T-helper 1 cell treated with Interleukin-12 subunit alpha and Interleukin-12 subunit beta and Interleukin-4 antibody, amounts not matched to agents 30 ng/mL and 1 ng/mL, for 36 hours (primary cell): ENCODE data around the gene SMTNL2. TPM values are rescaled to one million over a fixed set of nuclear protein-coding genes. Genes with fewer than 3 reads are reported as not detected.

ENCODE experiments used
- intact Hi-C: fragments of 100-400 bp; cut with micrococcal nuclease; formaldehyde crosslinking; loops from one replicate; pipeline ENCODE4 v1.15.1; 2024
- total RNA-seq: library from RNA; stranded (reverse); gene quantifications from 2 replicates; pipeline ENCODE4 v1.2.3, GENCODE V29; 2022

The SMTNL2 gene
- total RNA-seq, 1 donor from 2014 or later: not detected

GRCh38 chr17:4545217-4545951, 38.9 kb upstream of the SMTNL2 start:
- intact Hi-C loops: no loop called here

- intact Hi-C loops: no loop called here
Measured at GRCh38 chr17:4547118-4547906, 37.0 kb upstream of the SMTNL2 start.

GRCh38 chr17:4548061-4548461, 36.3 kb upstream of the SMTNL2 start:
- intact Hi-C loops: no loop called here

- intact Hi-C loops: no loop called here
Measured at GRCh38 chr17:4548721-4549531, 35.4 kb upstream of the SMTNL2 start.

GRCh38 chr17:4549781-4550533, 34.4 kb upstream of the SMTNL2 start:
- intact Hi-C loops: no loop called here

- intact Hi-C loops: no loop called here
Measured at GRCh38 chr17:4550534-4551039, 33.7 kb upstream of the SMTNL2 start.

GRCh38 chr17:4551141-4551540, 33.2 kb upstream of the SMTNL2 start:
- intact Hi-C loops: no loop called here

- intact Hi-C loops: no loop called here
Measured at GRCh38 chr17:4551796-4552525, 32.4 kb upstream of the SMTNL2 start.

- intact Hi-C loops: loop anchor here (2.0 kb wide), 1 partner anchor 67 kb away; no protein-coding TSS in a partner anchor
Measured at GRCh38 chr17:4553669-4554068, 30.7 kb upstream of the SMTNL2 start.

- intact Hi-C loops: loop anchor here (2.0 kb wide), 1 partner anchor 68 kb away; no protein-coding TSS in a partner anchor
Measured at GRCh38 chr17:4554441-4554996, 29.8 kb upstream of the SMTNL2 start.

GRCh38 chr17:4554997-4555799, 29.1 kb upstream of the SMTNL2 start, which contains the start of gene MYBBP1A:
Gene MYBBP1A (minus strand): TSS chr17:4555384. CDS start chr17:4555324, 60 bp downstream.
- intact Hi-C loops: loop anchor here (1.0 to 5.0 kb wide), 5 partner anchors 10 to 413 kb away; partner anchors contain the start of genes ANKFY1, CYB5D2, UBE2G1 and ZZEF1

- intact Hi-C loops: loop anchor here (1.0 to 5.0 kb wide), 5 partner anchors 9 to 414 kb away; partner anchors contain the start of genes ANKFY1, CYB5D2, UBE2G1 and ZZEF1
Measured at GRCh38 chr17:4555873-4556759, 28.2 kb upstream of the SMTNL2 start.

- intact Hi-C loops: loop anchor here (5.0 kb wide), 1 partner anchor 415 kb away; the partner anchor contains the start of genes CYB5D2 and ZZEF1
Measured at GRCh38 chr17:4556996-4557395, 27.3 kb upstream of the SMTNL2 start.

- intact Hi-C loops: loop anchor here (5.0 kb wide), 1 partner anchor 415 kb away; the partner anchor contains the start of genes CYB5D2 and ZZEF1
Measured at GRCh38 chr17:4557626-4558346, 26.5 kb upstream of the SMTNL2 start.

GRCh38 chr17:4558347-4558971, 25.9 kb upstream of the SMTNL2 start:
- intact Hi-C loops: loop anchor here (5.0 kb wide), 1 partner anchor 416 kb away; the partner anchor contains the start of genes CYB5D2 and ZZEF1
